ENCODE results near the gene CDH23. TPM values are rescaled to one million over a fixed set of nuclear protein-coding genes. Genes with fewer than 3 reads are reported as not detected.

CDH23 gene
- polyA plus RNA-seq, 1 experiment, result 0.01 TPM

DNA sequence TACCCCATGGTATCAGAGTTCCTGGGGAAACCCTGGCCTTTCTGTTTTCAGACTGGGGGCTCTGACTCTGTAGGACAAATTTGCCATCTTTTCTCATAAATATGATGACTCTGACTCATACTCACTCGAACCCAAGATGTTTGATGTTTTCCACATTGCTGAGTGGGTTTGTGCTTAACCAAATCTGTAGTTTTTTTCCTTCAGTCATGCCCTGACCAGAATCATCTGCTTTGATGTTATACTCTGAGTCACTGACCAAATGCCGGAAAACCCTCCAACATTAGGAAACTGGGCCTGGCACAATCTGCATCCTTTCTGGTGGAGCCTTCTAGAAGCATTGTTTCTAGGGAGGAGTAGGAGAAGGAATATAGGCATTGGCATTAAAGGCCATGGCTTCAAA is 204.1 kb downstream of the CDH23 start:
- TF ChIP-seq, protein P1, sequence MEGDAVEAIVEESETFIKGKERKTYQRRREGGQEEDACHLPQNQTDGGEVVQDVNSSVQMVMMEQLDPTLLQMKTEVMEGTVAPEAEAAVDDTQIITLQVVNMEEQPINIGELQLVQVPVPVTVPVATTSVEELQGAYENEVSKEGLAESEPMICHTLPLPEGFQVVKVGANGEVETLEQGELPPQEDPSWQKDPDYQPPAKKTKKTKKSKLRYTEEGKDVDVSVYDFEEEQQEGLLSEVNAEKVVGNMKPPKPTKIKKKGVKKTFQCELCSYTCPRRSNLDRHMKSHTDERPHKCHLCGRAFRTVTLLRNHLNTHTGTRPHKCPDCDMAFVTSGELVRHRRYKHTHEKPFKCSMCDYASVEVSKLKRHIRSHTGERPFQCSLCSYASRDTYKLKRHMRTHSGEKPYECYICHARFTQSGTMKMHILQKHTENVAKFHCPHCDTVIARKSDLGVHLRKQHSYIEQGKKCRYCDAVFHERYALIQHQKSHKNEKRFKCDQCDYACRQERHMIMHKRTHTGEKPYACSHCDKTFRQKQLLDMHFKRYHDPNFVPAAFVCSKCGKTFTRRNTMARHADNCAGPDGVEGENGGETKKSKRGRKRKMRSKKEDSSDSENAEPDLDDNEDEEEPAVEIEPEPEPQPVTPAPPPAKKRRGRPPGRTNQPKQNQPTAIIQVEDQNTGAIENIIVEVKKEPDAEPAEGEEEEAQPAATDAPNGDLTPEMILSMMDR (IDR thresholded peaks at IDR 0.05; ENCODE audit: low read depth, low read length), result no peak
- Histone ChIP-seq H3K27me3 (ENCODE audit: control insufficient read depth, insufficient read depth, low read length) (peaks cover 7% of the 10 kb centered on the region), H3K4me3 (ENCODE audit: low read depth, low read length) (no peak overlapping the region), H3K9me3 (ENCODE audit: control insufficient read depth, insufficient read depth, low read length) (no peaks in the 10 kb centered on the region), H3K27ac (ENCODE audit: low read depth, low read length) (no peak overlapping the region)
- ChIA-PET CTCF (no interaction called here), POLR2A (no interaction called here)
- no peak for DNase-seq (ENCODE audit: low read depth, low spot score)

DNA sequence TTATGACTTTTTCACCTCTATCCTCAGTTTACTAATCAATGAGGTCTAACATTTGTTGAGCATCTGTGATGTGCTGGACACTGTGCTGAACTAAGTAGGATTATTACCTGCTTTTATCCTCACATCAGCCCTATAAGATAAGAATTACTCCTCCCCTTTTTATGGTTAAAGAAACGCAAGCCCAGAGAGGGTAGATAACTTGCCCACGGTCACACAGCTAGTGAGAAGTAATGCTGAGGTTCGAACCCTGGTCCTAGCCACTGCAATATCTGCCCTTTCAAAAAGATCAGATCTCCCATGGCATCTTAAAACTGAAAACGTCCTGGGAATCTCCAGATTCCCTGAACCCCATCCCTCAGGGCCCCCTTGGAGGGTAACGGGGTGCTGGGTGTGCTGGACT is 204.6 kb downstream of the CDH23 start:
- ChIA-PET POLR2A (no interaction called here), CTCF (no interaction called here)
- H3K27ac ChIP-seq (ENCODE audit: low read depth, low read length), result no peak overlapping the region
- peaks cover 11% of the 10 kb centered on the region for H3K27me3 ChIP-seq (ENCODE audit: control insufficient read depth, insufficient read depth, low read length)
- H3K4me3 ChIP-seq (ENCODE audit: low read depth, low read length), result no peak overlapping the region
- H3K9me3 ChIP-seq (ENCODE audit: control insufficient read depth, insufficient read depth, low read length), result no peaks in the 10 kb centered on the region
- DNase-seq (ENCODE audit: low read depth, low spot score), result no peak
- TF ChIP-seq, protein P1 (IDR thresholded peaks at IDR 0.05; ENCODE audit: low read depth, low read length), result no peak

DNA sequence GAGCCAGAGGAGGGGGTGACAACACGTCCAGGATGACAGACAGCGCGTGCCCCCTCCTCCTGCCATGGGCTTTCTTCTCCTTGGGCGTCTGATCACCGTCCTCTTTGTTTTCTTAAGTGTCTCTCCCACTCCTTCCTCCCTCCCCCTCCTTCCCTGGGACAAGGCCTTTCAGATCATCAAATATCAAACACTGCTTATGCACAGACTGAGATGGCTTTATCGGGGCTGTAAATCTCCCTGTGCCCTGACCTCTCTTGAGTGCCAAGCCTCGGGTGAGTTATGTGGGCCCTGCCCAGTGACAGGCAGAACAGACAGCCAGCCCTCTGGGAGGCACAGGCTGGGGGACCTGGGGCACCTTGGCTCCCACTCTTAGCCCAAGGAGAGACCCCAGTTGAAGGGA is 206.4 kb downstream of the CDH23 start:
- no peaks in the 10 kb centered on the region for H3K9me3 ChIP-seq (ENCODE audit: control insufficient read depth, insufficient read depth, low read length)
- TF ChIP-seq, protein P1 (IDR thresholded peaks at IDR 0.05; ENCODE audit: low read depth, low read length), result no peak
- ChIA-PET POLR2A (no interaction called here), CTCF (interaction anchor here (0.5 kb wide), 1 partner anchor 220 kb away, joined by 4 read pairs; no protein-coding TSS in a partner anchor)
- peaks cover 17% of the 10 kb centered on the region for H3K27me3 ChIP-seq (ENCODE audit: control insufficient read depth, insufficient read depth, low read length)
- no peak for DNase-seq (ENCODE audit: low read depth, low spot score)
- H3K27ac ChIP-seq (ENCODE audit: low read depth, low read length), result no peak overlapping the region
- no peak overlapping the region for H3K4me3 ChIP-seq (ENCODE audit: low read depth, low read length)

DNA sequence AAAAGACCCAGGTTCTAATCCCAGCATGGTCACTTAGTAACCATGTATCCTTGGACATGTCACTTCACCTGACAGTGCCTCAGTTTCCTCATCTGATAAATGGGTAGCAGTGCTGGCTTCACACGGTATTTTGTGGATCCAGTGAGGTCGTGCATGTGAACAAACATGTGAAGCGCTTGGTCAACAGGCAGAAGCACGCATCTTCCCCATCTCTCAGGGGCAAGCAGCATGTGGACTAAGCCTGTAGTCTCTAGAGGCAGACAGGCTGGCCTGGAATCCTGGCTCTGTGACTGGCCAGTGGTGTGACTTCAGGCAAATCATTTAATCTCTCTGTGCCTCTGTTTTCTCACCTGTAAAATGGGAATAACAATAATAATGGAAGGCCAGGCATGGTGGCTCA is 207.0 kb downstream of the CDH23 start:
- no peak for DNase-seq (ENCODE audit: low read depth, low spot score)
- Histone ChIP-seq H3K9me3 (ENCODE audit: control insufficient read depth, insufficient read depth, low read length) (no peaks in the 10 kb centered on the region), H3K27me3 (ENCODE audit: control insufficient read depth, insufficient read depth, low read length) (peaks cover 17% of the 10 kb centered on the region), H3K4me3 (ENCODE audit: low read depth, low read length) (no peak overlapping the region), H3K27ac (ENCODE audit: low read depth, low read length) (no peak overlapping the region)
- CTCF ChIA-PET, result interaction anchor here (0.8 kb wide), 1 partner anchor 285 kb away, joined by 4 read pairs; the partner anchor contains the start of gene SLC29A3
- POLR2A ChIA-PET, result no interaction called here
- TF ChIP-seq, protein P1 (IDR thresholded peaks at IDR 0.05; ENCODE audit: low read depth, low read length), result no peak

DNA sequence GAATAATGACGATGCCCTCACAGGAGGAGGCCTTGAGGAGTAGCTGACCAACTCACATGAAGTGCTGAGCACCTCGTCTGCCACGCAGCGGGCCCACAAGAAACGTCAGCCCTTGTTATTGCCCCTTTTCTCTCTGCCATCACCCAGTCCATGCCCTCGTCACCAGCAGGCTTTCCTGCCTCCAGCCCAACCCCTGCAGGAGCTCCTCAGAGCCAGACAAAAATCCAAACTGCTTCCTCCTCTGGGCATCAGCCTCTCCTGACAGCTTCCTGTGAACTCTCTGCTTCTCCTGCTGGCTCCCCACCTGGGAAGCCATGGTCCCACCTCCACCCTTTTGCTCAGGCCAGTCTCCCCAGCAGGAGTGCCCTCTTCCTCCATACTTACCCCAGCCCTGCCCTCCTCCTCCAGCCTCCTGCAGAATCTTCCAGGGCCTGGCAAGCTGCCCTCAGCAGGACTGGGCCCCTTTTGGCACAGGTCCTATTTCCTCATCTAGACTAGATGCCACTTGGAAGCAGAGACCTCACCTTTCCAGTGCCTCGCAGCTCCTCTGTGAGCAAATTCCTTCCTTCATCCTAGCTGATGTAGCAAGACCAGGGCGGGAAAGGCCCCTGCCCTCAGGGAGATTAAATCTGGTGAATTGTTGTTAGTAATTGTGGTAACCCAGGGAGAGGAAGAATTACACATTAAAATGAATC is 207.8 kb downstream of the CDH23 start:
- Histone ChIP-seq H3K4me3 (ENCODE audit: low read depth, low read length) (no peak overlapping the region), H3K27ac (ENCODE audit: low read depth, low read length) (no peak overlapping the region), H3K27me3 (ENCODE audit: control insufficient read depth, insufficient read depth, low read length) (peaks cover 17% of the 10 kb centered on the region), H3K9me3 (ENCODE audit: control insufficient read depth, insufficient read depth, low read length) (no peaks in the 10 kb centered on the region)
- POLR2A ChIA-PET, result no interaction called here
- DNase-seq (ENCODE audit: low read depth, low spot score), result no peak
- CTCF ChIA-PET, result interaction anchor here (0.8 kb wide), 1 partner anchor 285 kb away, joined by 4 read pairs; the partner anchor contains the start of gene SLC29A3
- TF ChIP-seq, protein P1 (IDR thresholded peaks at IDR 0.05; ENCODE audit: low read depth, low read length), result no peak
